Measurements from ENCODE around the gene PLXNA1. TPM values are rescaled to one million over a fixed set of nuclear protein-coding genes. Genes with fewer than 3 reads are reported as not detected.

PLXNA1 gene
- polyA plus RNA-seq, 1 of the 3 experiments (the other 2 are of a cell fraction) = 48.1 TPM

- no peak overlapping the region for H3K9ac ChIP-seq
- H3F3A ChIP-seq (replicated peaks; ENCODE audit: insufficient read depth) = no peaks in the 10 kb centered on the region
- H2AFZ ChIP-seq (ENCODE audit: low read depth) = no peak overlapping the region
- no peak overlapping the region for H3K27ac ChIP-seq (ENCODE audit: low read depth in 2 of 2, low read length in 1 of 2)
- peaks cover 0 to 55% of the 10 kb centered on the region in 2 experiments; a peak in 1 of 4 replicates for H3K4me1 ChIP-seq (ENCODE audit: control insufficient read depth in 1 of 2, insufficient read depth in 2 of 2, low read depth in 1 of 2, low read length in 1 of 2)
- H3K4me2 ChIP-seq = no peak overlapping the region
- H3K9me2 ChIP-seq = no peaks in the 10 kb centered on the region
- TF ChIP-seq MEF2A (IDR thresholded peaks at IDR 0.05; ENCODE audit: borderline replicate concordance, low read depth) = no peak
- no peak for TF ChIP-seq RXRA (IDR thresholded peaks at IDR 0.05; ENCODE audit: borderline replicate concordance, low read depth)
- no peak for TF ChIP-seq TCF12 (IDR thresholded peaks at IDR 0.05)
- no peak for TF ChIP-seq NFIC (IDR thresholded peaks at IDR 0.05; ENCODE audit: borderline replicate concordance)
- TF ChIP-seq FOSL2 (IDR thresholded peaks at IDR 0.05; ENCODE audit: borderline replicate concordance, low read depth) = no peak
- TF ChIP-seq CTCF (IDR thresholded peaks at IDR 0.05) = no peak
- TF ChIP-seq RCOR1 (IDR thresholded peaks at IDR 0.05; ENCODE audit: low read length) = no peak
- TF ChIP-seq EP300 (IDR thresholded peaks at IDR 0.05; ENCODE audit: borderline replicate concordance in 1 of 2, low read depth in 1 of 2, low read length in 1 of 2) = no peak
- no peak for TF ChIP-seq RAD21 (IDR thresholded peaks at IDR 0.05; ENCODE audit: low read length)
- TF ChIP-seq MAX (IDR thresholded peaks at IDR 0.05; ENCODE audit: low read depth) = no peak
- TF ChIP-seq PBX3 (IDR thresholded peaks at IDR 0.05) = no peak
- TF ChIP-seq USF1 (IDR thresholded peaks at IDR 0.05; ENCODE audit: borderline replicate concordance, low read depth) = no peak
- TF ChIP-seq YY1 (IDR thresholded peaks at IDR 0.05; ENCODE audit: low read depth) = no peak
- TF ChIP-seq REST (IDR thresholded peaks at IDR 0.05; ENCODE audit: low read depth, low read length) = no peak
- no peak for TF ChIP-seq POLR2AphosphoS5 (IDR thresholded peaks at IDR 0.05; ENCODE audit: low read depth, low read length)
- TF ChIP-seq TAF1 (IDR thresholded peaks at IDR 0.05; ENCODE audit: borderline replicate concordance, low read depth, low read length) = no peak
- no peak for TF ChIP-seq ZBTB33 (IDR thresholded peaks at IDR 0.05; ENCODE audit: borderline replicate concordance, low read depth)
- no peak for DNase-seq
- peaks cover 14% of the 10 kb centered on the region; the same call in 1 of the 2 replicates for H3K79me2 ChIP-seq (ENCODE audit: insufficient read depth)
- no peaks in the 10 kb centered on the region for H3K27me3 ChIP-seq (ENCODE audit: insufficient read depth)
- peaks cover 10 to 59% of the 10 kb centered on the region in 2 experiments for H3K36me3 ChIP-seq (replicated peaks in 1 of 2; ENCODE audit: control insufficient read depth in 1 of 2, insufficient read depth in 2 of 2, low read length in 1 of 2)
- ChIA-PET POLR2A (no interaction called here), CTCF (interaction anchor here (1.7 to 4.5 kb wide), 4 partner anchors 10 to 332 kb away, joined by 6 to 27 read pairs (median 8); partner anchors contain the start of gene PLXNA1)
- H3K9me3 ChIP-seq = no peaks in the 10 kb centered on the region
- H4K20me1 ChIP-seq (ENCODE audit: insufficient read depth) = 0 out of 2 replicates have a peak, but pooled peaks cover 3% of the 10 kb centered on the region
- H3K4me3 ChIP-seq (ENCODE audit: low read depth in 2 of 2, low read length in 1 of 2) = no peak overlapping the region; a peak in 1 of 4 replicates
- WGBS (ENCODE audit: low lambda C conversion rate) = 100% methylated on average over 1 of the region's 15 CpGs
These were observed 29.2 kb downstream of the PLXNA1 start for GRCh38 chr3:127012091-127012490.

Measured in SK-N-SH (cell line).